NCI-H2227 (cell line): ENCODE results near the gene CLK4.
A peak's percentile ranks its signal among the peaks of the same experiment; 100 is the strongest.

ENCODE experiments used
- DNase-seq: peaks from one replicate; lab custom pipeline; 2025; ENCODE audit not compliant: unreplicated experiment; lab: John Stamatoyannopoulos, UW

The CLK4 gene

GRCh38 chr5:178640331-178641045 is 13.6 kb upstream of the CLK4 start:
- no peak for DNase-seq

DNA sequence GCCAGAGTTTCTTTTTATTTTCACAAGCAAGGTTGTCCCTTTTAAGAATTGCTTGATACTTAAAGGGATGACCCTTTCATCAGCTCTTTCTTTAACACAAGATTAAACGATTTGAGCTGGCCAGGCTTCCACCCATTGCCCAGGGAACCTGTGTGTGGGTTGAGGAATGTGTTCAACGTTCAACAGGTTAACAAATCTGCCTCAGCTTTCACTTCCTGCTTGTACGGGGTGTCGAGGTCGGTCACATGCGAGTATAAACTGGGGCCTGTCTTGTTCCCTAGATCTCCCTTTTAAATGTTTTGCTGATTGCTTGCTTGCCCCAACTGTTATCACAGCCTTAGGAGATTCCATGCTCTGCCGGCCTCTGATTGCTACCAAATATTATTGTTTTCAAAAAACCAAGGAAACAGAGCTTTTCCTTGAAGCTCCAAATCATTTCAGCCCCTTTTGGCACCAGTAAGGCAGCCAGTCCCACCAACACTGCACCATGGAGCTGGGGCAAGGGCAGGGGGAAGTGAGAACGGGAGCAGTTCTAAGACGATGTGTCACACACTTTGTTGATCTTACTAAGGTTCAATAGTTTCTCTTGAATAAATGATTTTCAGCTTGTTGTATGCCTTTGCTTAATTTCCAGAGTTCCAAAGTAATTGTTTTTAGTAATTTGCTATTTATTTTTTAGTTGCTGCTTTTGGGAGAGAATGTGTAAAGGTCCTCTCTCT is 10.7 kb upstream of the CLK4 start:
- no peak for DNase-seq

DNA sequence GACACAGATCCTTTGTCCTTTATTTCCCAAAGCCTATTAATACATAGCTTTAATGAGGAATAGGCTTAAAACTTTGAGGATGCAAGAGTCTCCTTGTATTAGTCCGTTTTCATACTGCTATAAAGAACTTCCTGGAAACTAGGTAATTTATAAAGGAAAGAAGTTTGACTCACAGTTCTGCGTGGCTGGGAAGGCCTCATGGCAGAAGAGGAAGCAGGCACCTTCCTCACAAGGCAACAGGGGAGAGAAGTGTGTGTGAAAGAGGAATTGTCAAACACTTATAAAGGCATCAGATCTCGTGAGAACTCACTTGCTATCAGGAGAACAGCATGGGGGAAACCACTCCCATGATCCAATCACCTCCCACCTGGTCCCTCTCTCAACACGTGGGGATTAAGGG is 5.4 kb upstream of the CLK4 start:
- no peak for DNase-seq

- no peak for DNase-seq
Observed at GRCh38 chr5:178630951-178631350, 4.1 kb upstream of the CLK4 start.

GRCh38 chr5:178630475-178630930 is 3.7 kb upstream of the CLK4 start:
- DNase-seq = no peak

- peak; percentile 48 for DNase-seq
Observed at GRCh38 chr5:178627259-178627598, 379 bp upstream of the CLK4 start.

DNA sequence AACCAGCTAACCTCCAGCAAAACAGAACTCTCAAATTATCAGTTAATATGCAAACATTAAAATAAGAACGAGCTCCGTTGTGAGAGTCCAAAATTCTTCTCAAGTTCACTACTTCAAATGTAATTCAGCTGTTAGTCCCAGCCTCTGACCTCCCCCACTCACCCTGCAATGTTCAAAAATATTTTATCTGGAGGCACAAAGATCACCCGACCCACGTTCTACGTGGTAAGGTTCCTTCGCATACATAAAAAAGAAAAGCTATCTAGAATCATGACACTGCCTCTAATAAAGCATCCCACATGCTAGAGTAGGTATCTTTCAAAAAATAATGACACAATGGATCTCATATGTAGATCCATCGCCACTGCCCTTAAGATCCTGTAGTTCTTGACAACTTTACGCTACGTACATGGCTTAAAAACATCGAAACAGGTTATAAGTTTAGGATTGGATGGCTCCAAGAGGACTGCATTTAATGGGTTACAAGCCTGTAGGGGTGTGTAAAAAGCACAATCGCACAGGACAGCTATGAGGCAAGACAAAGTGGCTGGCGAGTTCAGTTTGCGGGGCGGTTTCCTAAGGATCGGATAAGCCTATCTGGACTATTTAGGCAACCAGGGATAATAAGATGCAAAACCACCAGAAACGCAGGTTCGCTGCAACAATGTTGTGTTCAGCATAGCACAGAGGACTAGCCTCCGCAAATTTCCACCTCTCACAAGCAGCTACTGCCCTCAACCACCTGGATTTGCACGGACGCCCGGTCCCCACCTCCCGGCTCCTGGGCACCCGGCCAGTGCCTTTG is 969 bp downstream of the CLK4 start:
- peak; percentile 38 for DNase-seq

GRCh38 chr5:178624631-178625546 is 2.0 kb downstream of the CLK4 start:
- DNase-seq = no peak

DNA sequence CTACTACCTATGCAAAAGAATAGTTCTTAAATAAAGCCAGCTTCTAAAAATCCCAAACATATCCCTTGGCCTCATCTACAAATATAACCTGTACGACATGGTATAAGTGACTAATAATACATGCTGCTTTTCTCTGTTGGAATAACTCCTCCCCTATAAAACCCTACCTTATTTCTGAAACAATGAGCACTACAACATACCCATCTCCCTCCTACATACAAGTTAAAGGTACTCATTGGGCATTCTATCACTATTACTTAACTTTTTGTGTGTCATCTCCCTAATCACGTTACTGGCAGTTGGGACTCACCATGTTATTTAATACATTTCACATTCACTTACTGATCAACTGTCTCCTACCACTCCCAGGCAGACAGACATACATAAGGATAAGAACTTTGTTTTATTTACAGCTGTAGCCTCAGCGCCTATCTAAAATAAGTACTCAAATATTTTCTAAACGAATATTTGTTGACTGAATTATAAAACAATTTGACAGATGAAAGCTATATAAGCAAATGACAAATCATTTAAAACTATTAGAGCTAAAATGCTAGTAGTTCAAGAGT is 4.1 kb downstream of the CLK4 start:
- DNase-seq = no peak

DNA sequence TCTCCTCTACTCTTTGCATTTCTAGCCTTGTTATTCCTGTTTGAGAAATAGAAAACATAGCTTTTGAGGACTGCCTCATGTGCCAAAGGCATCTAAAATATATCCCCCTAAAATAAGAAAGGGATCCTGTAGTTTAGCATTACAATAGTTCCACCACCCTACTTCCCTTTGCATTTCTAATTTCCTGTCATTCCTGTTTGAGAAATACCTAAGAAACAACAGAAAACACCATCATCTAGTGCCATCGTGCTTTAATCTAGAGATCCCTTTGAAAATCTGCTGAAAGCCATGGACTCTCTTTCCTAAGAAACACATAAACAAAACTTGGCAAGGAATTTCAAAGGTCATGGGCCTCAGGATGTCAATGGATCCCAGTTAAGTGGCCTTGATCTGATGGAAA is 7.5 kb downstream of the CLK4 start:
- no peak for DNase-seq

DNA sequence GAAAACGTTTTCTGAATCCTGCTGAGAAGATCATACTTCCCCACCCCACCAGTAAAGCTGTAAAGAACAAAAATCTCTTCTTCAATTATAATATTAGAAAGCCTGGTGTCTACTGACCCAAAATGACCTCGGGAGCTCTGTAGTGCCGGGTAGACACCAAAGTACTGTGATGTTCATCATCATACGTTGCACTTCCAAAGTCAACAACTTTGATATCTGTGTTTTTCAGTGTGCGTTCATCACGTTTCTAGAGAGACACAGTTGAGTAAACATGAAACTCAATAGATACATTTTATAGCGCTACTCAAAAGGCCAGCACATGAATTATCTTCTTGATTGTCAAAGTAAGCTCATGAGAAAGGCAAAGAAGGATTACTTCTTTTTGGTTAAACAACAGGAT is 14.6 kb downstream of the CLK4 start:
- peak; percentile 26 for DNase-seq

DNA sequence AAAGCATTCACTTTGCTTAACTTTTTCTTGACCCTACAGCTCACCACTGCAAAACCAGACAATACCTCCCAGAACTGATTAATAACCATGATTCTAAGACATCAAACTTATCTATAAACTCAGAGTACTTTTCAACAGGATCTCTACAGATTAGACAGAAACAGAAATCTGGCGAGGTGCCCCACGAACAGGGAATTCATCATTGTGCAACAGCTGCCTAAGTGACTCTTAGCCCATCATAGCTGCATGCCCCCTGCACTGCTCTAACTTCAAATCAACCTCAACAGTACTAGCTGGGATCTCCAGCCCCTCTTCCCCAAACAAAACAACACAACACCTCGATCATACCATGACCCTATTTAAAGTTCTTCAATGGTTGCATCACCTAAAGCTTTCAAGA is 20.6 kb downstream of the CLK4 start:
- no peak for DNase-seq

DNA sequence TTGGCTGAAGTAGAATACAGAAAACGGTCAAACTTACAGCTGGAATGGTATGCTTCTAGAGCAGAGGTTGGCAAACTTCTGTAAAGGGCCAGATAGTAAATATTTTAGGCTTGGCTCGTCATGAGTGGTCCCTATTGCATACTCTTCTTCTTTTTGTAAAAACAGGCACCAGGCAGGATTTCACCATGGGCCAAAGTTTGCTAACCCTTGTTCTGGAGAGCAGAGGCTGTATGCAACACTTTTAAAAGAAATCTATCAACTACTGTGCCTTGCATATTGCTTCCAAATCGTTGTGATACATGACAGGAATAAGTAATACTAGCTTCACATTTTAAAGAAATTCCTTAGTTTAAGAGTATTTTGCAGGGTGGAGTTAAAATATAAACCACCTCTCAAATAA is 21.1 kb downstream of the CLK4 start:
- DNase-seq = no peak

DNA sequence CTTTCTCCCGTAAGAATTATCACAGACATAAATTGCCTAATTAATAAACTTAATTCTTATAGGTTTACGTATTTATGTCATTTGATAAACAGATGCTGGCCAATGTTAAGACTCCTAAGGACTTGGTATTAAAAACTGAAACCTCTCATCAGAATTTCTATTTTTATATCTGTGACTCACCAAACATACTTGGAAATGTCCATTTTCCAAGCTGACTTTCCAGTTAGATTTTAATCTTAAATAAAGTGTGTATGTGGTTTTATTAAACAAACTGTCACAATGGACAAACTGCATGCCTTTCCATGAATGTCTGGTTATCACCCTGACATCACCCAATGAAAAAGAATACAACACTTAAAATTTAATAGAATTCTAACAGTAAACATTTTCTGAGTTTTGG is 24.1 kb downstream of the CLK4 start:
- DNase-seq = no peak

GRCh38 chr5:178595750-178596149 is 31.1 kb downstream of the CLK4 start:
- DNase-seq = no peak

- DNase-seq = no peak
Observed at GRCh38 chr5:178595150-178595549, 31.7 kb downstream of the CLK4 start.

DNA sequence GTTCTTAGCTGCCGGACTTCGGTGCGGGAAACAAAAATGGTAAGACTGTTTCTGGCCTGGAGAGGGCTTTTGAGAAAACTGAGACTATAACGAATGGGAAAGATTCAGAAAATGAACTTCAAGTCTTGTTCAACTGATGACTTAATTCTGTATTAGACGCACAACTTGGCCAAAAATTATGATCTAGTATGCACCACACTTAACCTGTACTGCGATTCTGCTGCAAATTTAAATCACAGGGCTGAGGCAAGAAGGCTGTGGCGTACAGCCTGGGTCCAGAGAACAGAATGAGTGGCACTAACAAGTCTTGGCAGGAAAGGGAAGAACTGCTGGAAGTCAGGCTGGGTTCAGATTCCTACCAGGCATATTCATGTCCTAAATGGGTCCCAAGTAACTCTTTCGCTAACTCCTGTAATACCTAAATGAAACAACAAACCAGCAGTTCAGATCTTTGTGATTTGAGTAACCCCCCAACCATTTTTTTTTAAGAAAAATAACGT is 35.9 kb downstream of the CLK4 start:
- DNase-seq = no peak

DNA sequence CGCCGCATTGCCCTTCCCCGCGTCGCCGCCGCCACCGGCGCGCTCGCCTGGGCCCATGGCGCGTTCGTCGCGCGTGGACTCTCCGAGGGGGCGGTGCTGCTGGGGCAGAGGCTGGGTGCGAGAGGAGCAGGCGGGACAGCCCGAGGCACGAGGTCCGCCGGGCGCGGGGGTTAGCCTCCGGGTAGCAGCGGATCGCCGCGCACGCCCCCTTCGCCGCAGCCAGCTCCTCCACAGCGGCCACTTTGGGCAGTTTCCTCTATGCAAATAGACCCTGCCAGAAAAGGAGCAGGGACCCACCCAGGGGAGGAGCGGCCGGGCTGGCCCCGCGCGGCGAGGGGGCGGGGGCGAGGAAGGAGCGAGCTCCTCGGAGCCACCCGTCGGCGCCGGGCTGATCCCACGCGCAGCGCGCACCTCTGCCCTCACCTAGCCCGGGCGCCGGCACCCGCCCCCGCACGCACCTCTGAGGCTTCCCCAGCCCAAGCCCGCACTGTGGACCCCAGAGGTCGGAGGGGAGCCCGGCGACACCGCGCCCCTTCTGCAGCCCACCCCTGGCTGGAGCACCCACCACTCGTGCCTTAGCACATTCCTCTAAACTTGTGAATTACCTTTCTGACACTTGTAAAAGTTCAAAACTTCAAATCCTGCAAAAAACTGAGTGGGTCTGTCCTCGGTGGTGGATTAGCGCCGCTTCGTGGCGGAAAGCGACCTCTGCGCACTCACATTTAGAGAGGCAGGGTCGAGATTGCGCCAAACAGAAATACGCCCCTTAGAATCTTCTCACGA is 36.5 kb downstream of the CLK4 start, which contains the start of gene COL23A1:
TSS of gene COL23A1 (minus strand) at position 253 of the 783 bp plus-strand sequence.
- DNase-seq = peak; percentile 26
